ENCODE data around the gene OXNAD1. TPM values are rescaled to one million over a fixed set of nuclear protein-coding genes. Genes with fewer than 3 reads are reported as not detected.

The OXNAD1 gene
- total RNA-seq, 1 experiment from 2014 or later = 18.5 TPM

DNA sequence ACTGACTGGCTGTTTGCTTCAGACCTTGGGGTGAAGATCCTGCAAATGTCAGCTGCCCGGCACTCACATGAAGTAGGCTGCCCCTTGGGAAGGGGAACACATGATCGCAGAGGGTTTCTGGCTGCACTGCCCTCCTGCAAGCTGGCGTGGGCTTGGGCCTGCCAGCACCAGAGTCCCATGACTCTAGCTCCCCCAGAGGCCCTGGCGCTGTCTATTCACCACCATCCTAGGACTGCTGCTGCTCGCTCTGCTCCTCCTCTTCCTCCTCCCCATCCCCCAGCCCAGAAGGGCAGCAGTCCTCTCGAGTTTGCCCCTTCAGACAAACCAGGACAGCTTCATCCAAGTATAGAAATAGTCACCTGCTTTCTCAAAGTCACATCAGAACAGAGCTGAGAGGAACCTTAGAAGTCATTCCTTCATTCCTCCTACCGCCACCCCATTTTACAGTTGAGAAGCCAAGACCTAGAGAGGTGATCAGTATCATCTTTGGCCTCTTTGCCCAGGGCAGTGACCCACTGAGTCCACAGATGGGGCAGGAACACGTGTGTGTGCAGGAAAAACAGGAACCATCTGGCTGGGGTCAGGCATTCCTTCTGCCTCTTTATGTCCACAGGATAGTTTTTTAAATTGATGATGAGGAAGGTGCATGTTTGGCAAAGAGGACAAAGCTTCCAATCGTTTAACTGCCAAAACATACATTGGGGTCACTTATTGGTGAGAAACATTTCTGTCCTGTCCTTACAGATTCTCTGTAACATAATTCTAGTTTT lies 13.5 kb upstream of the OXNAD1 start:
- ChIA-PET CTCF (no interaction called here), POLR2A (ENCODE audit: unreplicated experiment) (interaction anchor here (0.6 kb wide), 1 partner anchor 331 kb away, joined by 3 read pairs; no protein-coding TSS in a partner anchor)
- TF ChIP-seq, protein P1, sequence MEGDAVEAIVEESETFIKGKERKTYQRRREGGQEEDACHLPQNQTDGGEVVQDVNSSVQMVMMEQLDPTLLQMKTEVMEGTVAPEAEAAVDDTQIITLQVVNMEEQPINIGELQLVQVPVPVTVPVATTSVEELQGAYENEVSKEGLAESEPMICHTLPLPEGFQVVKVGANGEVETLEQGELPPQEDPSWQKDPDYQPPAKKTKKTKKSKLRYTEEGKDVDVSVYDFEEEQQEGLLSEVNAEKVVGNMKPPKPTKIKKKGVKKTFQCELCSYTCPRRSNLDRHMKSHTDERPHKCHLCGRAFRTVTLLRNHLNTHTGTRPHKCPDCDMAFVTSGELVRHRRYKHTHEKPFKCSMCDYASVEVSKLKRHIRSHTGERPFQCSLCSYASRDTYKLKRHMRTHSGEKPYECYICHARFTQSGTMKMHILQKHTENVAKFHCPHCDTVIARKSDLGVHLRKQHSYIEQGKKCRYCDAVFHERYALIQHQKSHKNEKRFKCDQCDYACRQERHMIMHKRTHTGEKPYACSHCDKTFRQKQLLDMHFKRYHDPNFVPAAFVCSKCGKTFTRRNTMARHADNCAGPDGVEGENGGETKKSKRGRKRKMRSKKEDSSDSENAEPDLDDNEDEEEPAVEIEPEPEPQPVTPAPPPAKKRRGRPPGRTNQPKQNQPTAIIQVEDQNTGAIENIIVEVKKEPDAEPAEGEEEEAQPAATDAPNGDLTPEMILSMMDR (conservative IDR thresholded peaks at IDR 0.05) = no peak
- TF ChIP-seq EZH2 (IDR thresholded peaks at IDR 0.05; ENCODE audit: low read depth) = no peak
- no peak for DNase-seq
- Histone ChIP-seq H3K4me2 (no peak overlapping the region), H3K79me2 (ENCODE audit: low read depth) (no peaks in the 10 kb centered on the region), H2AFZ (no peak overlapping the region), H3K27ac (no peak overlapping the region), H3K9me3 (ENCODE audit: insufficient read depth, low read depth) (no peaks in the 10 kb centered on the region), H3K27me3 (ENCODE audit: insufficient read depth, low read depth) (no peaks in the 10 kb centered on the region), H3K4me3 (no peak overlapping the region), H3K36me3 (ENCODE audit: low read depth) (no peaks in the 10 kb centered on the region), H3F3A (ENCODE audit: insufficient read depth, low read depth) (no peaks in the 10 kb centered on the region), H3K4me1 (replicated peaks; ENCODE audit: insufficient read depth) (no peaks in the 10 kb centered on the region), H3K9me2 (ENCODE audit: insufficient read depth) (no peaks in the 10 kb centered on the region), H4K20me1 (ENCODE audit: insufficient read depth) (no peaks in the 10 kb centered on the region)
- intact Hi-C loops (cut with micrococcal nuclease; ENCODE audit: unreplicated experiment) = no loop called here
- no TSS peak for BruUV-seq (replicated peaks)

DNA sequence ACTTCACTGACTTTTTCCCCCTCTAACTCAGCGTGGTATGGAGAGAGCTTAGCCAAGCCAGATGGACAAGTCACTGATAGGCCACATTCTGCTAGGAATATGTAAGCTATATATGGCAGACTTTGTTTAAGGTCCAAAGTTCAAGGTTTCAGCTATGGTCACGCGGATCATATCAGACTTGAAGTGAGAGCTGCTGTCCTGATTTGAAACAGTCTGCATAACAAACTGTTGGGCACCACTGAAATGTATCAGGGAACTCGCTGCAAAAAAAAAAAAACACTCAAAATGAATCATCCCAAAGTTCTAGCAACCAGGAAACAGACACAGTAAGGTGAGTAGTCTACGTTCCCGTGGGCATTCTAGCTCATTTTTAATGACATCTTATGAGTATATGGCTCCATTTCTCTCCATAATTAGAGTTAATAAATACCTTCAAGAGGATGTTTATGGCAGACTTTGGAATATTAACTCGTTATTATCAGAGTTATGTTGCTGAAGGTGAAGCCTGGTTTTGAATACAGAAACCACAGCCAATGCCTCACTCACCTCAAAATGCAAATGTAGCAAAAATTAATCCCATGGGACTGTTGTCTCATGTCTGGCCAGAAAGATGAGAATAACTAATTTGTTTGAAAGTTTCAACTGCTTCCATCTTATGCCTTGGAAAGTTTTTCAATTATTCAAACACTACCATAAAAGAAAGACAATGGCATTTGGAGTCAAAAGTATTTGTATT lies 12.6 kb upstream of the OXNAD1 start:
- H3K36me3 ChIP-seq (ENCODE audit: low read depth) = no peaks in the 10 kb centered on the region
- ChIA-PET CTCF (no interaction called here), POLR2A (ENCODE audit: unreplicated experiment) (interaction anchor here (0.5 kb wide), 1 partner anchor 11 kb away, joined by 6 read pairs; no protein-coding TSS in a partner anchor)
- no peaks in the 10 kb centered on the region; the same call in 1 of the 2 replicates for H3F3A ChIP-seq (ENCODE audit: insufficient read depth, low read depth)
- TF ChIP-seq, protein P1 (conservative IDR thresholded peaks at IDR 0.05) = no peak
- no peak for TF ChIP-seq EZH2 (IDR thresholded peaks at IDR 0.05; ENCODE audit: low read depth)
- DNase-seq = no peak
- no peak overlapping the region for H3K4me2 ChIP-seq
- intact Hi-C loops (cut with micrococcal nuclease; ENCODE audit: unreplicated experiment) = no loop called here
- no peaks in the 10 kb centered on the region for H3K9me2 ChIP-seq (ENCODE audit: insufficient read depth)
- H3K4me3 ChIP-seq = no peak overlapping the region
- no peak overlapping the region for H2AFZ ChIP-seq
- H3K27ac ChIP-seq = no peak overlapping the region
- H3K79me2 ChIP-seq (ENCODE audit: low read depth) = no peaks in the 10 kb centered on the region
- no TSS peak for BruUV-seq (replicated peaks)
- no peaks in the 10 kb centered on the region for H3K9me3 ChIP-seq (ENCODE audit: insufficient read depth, low read depth)
- no peaks in the 10 kb centered on the region for H3K4me1 ChIP-seq (replicated peaks; ENCODE audit: insufficient read depth)
- no peaks in the 10 kb centered on the region for H3K27me3 ChIP-seq (ENCODE audit: insufficient read depth, low read depth)
- no peaks in the 10 kb centered on the region for H4K20me1 ChIP-seq (ENCODE audit: insufficient read depth)

DNA sequence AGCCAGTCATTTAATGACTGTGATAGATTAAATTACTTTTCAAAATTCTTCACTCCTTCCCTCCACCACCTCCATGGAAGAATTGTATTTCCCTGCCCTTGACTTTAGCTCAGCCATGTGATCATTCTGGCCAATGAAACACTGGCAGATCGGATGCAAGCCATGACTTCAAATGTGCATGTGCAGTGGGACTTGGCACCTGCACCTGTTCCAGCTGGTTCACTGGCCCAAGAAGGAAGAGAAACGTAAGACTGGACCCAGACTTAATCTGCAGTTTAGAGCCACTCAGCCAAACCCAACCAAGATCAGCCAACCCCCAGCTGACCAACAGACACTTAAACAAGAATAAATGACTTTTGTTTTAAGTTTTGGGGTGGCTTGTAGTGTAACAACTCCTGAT lies 12.0 kb upstream of the OXNAD1 start:
- Histone ChIP-seq H4K20me1 (ENCODE audit: insufficient read depth) (no peaks in the 10 kb centered on the region), H3F3A (ENCODE audit: insufficient read depth, low read depth) (no peaks in the 10 kb centered on the region; the same call in 1 of the 2 replicates), H3K9me2 (ENCODE audit: insufficient read depth) (no peaks in the 10 kb centered on the region), H3K27me3 (ENCODE audit: insufficient read depth, low read depth) (no peaks in the 10 kb centered on the region), H3K9me3 (ENCODE audit: insufficient read depth, low read depth) (no peaks in the 10 kb centered on the region), H3K4me3 (no peak overlapping the region), H3K4me1 (replicated peaks; ENCODE audit: insufficient read depth) (no peaks in the 10 kb centered on the region), H3K4me2 (no peak overlapping the region), H3K27ac (no peak overlapping the region), H3K36me3 (ENCODE audit: low read depth) (no peaks in the 10 kb centered on the region), H3K79me2 (ENCODE audit: low read depth) (no peaks in the 10 kb centered on the region), H2AFZ (no peak overlapping the region)
- ChIA-PET CTCF (no interaction called here), POLR2A (ENCODE audit: unreplicated experiment) (interaction anchor here (0.5 kb wide), 1 partner anchor 11 kb away, joined by 6 read pairs; no protein-coding TSS in a partner anchor)
- intact Hi-C loops (cut with micrococcal nuclease; ENCODE audit: unreplicated experiment) = no loop called here
- BruUV-seq (replicated peaks) = no TSS peak
- no peak for TF ChIP-seq EZH2 (IDR thresholded peaks at IDR 0.05; ENCODE audit: low read depth)
- TF ChIP-seq, protein P1 (conservative IDR thresholded peaks at IDR 0.05) = no peak
- no peak for DNase-seq
